Subcutaneous abdominal adipose tissue (tissue), 5 donors: ENCODE measurements around the gene PCSK7.
"Not testable (repeated sequence)": the region's sequence is repeated elsewhere in the genome, so short reads cannot be mapped to it uniquely, and the experiment has no call there.

Experiments
- H3K27ac ChIP-seq: one replicate; pipeline ENCODE4 v1.7.0; 2013; ENCODE audit warnings: low read depth, mild to moderate bottlenecking, inconsistent platforms, low read length, moderate library complexity
- H3K27me3 ChIP-seq, 5 donors: one replicate each; pipeline ENCODE4 v1.7.0; 2013; ENCODE audit warnings: low read length in 5 of 5, inconsistent platforms in 1 of 5; ENCODE audit not compliant: control insufficient read depth in 5 of 5, insufficient read depth in 4 of 5
- H3K36me3 ChIP-seq, 5 donors: one replicate each; pipeline ENCODE4 v1.7.0; 2013; ENCODE audit warnings: low read length in 5 of 5; ENCODE audit not compliant: control insufficient read depth in 5 of 5, insufficient read depth in 5 of 5
- H3K4me1 ChIP-seq, 5 donors: one replicate each; pipeline ENCODE4 v1.7.0; 2013; ENCODE audit warnings: low read length in 5 of 5, mild to moderate bottlenecking in 3 of 5, moderate library complexity in 1 of 5; ENCODE audit not compliant: control insufficient read depth in 5 of 5, insufficient read depth in 5 of 5
- H3K4me3 ChIP-seq, 5 donors: one replicate each; pipeline ENCODE4 v1.7.0; 2013; ENCODE audit warnings: low read length in 5 of 5, low read depth in 1 of 5
- H3K9ac ChIP-seq, 5 donors: one replicate each; pipeline ENCODE4 v1.7.0; 2013; ENCODE audit warnings: low read length in 5 of 5, mild to moderate bottlenecking in 4 of 5, moderate library complexity in 3 of 5
- H3K9me3 ChIP-seq, 5 donors: one replicate each; pipeline ENCODE4 v1.7.0; 2013; ENCODE audit warnings: low read length in 5 of 5; ENCODE audit not compliant: control insufficient read depth in 5 of 5
- donor health status: healthy.
- donor health status: healthy.
- donor health status: healthy.
- donor health status: healthy.
- donor health status: healthy.

PCSK7 gene

DNA sequence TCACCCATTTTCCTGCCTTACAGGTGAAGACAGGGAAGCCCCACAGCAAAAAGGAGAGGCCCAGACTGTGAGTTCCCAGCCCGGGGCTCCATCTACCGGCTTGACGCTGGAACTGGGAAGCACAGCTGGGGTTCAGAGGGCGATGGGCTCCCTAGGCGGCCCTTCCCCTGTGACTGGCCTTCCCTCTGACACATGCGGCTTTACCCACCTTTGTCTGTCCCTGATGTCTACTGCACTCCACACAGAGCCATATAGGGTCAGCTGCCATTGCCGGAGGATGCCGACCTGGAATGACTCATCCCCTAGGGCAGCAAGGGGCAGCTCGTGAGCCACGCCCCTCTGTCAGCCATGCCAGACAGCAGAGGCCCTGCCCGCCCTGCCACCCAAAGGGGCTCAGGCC, 25.0 kb downstream of the PCSK7 start:
- H3K27me3 ChIP-seq, H3K4me3 ChIP-seq, H3K9me3 ChIP-seq, H3K9ac ChIP-seq, H3K27ac ChIP-seq: not testable (repeated sequence)
- Histone ChIP-seq H3K36me3 (peaks cover 0 to 46% (median 24%) of the 10 kb centered on the region in 5 donors), H3K4me1 (peaks cover 4 to 42% (median 41%) of the 10 kb centered on the region in 5 donors)

DNA sequence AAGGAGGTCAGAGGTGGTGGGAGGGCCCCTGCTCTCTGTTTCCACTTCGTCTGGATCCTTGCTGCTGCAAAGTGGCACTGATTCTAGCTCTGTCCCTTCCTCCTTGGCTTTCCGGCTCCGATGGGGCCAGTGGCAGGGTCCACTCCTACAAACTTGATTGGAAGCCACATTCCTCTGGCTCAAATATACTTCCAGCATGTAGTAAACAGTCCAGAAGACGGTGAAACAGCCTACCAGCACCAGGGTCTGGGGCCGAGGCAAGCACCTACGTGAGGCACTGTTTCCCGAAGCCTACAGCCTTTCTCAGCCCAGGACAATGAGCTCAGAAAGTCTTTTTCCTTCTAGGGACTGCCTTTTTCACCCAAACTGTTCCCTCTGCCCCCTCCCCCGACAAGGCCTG, 25.8 kb downstream of the PCSK7 start:
- not testable (repeated sequence) for H3K9ac ChIP-seq, H3K9me3 ChIP-seq, H3K27ac ChIP-seq, H3K27me3 ChIP-seq, H3K4me3 ChIP-seq
- Histone ChIP-seq H3K4me1 (peaks cover 5 to 50% (median 48%) of the 10 kb centered on the region in 5 donors), H3K36me3 (peaks cover 0 to 46% (median 24%) of the 10 kb centered on the region in 5 donors)

DNA sequence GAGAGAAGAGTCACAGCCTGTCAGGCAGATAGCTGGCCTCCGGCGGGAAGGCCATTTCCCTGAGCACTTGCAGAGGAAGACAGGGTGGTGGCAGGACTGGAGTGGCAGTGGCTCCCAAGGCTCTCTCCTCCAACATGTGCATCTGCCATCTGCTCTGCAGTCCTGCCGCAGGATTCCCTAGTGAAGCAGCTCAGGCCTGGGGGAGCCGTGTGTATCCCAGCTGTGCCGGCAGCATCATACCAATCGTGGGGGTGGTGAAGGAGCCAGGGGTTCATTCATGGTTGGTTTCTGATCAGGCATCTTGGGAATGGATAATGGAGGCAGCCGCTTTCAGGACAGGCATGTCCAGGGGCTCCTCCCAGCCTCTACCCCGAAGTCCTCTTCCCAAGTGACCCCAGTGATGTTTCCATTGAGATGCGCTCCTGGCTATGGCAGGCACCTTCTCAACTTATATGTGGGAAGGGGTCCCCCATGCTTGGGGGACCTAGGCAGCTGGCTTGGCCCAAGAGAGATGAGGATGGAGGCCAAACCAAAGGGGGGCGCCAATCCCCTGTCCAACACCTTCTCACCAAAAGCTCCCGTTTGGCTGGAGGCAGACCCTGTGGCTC, 26.6 kb downstream of the PCSK7 start:
- Histone ChIP-seq H3K9ac (no peak overlapping the region), H3K27me3 (no peaks in the 10 kb centered on the region), H3K27ac (peak overlapping the region; percentile 50), H3K4me3 (no peak overlapping the region), H3K4me1 (peaks cover 6 to 58% (median 56%) of the 10 kb centered on the region in 5 donors), H3K36me3 (peaks cover 0 to 41% (median 24%) of the 10 kb centered on the region in 5 donors), H3K9me3 (no peaks in the 10 kb centered on the region)

DNA sequence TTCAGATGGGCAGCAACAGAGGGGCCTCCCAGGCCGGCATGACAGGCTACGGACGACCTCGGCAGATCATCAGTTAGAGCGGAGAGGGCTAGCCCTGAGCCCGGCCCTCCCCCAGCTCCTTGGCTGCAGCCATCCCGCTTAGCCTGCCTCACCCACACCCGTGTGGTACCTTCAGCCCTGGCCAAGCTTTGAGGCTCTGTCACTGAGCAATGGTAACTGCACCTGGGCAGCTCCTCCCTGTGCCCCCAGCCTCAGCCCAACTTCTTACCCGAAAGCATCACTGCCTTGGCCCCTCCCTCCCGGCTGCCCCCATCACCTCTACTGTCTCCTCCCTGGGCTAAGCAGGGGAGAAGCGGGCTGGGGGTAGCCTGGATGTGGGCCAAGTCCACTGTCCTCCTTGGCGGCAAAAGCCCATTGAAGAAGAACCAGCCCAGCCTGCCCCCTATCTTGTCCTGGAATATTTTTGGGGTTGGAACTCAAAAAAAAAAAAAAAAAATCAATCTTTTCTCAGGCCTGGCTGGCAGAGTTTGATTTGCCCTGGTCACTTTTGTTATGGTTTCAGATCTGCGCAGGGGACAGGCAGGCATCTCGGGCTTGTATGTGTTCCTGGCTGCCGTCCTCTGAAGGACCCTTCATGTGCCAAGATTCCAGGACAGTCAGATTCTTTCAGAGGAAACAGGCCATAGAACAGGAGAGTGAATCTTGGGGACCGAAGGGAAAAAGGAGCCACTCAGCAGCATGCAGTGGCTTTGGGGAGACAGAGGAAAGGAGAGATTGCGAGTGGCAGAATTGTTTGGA, 27.4 kb downstream of the PCSK7 start:
- Histone ChIP-seq H3K36me3 (peaks cover 0 to 37% (median 24%) of the 10 kb centered on the region in 5 donors), H3K27ac (peak overlapping the region; percentile 50), H3K4me1 (peaks cover 6 to 66% (median 65%) of the 10 kb centered on the region in 5 donors), H3K27me3 (no peaks in the 10 kb centered on the region), H3K4me3 (no peak overlapping the region), H3K9ac (peak overlapping the region in 1 of 5 donors; percentile 11), H3K9me3 (no peaks in the 10 kb centered on the region)

DNA sequence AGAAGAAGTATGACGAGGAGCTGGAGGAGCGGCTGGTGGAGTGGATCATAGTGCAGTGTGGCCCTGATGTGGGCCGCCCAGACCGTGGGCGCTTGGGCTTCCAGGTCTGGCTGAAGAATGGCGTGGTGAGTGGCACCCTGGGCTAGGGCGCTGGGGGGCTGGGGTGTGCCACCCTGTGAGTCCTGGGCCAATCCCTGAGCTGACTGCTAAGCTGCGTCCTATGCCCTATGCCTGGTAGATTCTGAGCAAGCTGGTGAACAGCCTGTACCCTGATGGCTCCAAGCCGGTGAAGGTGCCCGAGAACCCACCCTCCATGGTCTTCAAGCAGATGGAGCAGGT, 28.8 kb downstream of the PCSK7 start:
- Histone ChIP-seq H3K27me3 (no peaks in the 10 kb centered on the region), H3K27ac (peak overlapping the region; percentile 79), H3K9ac (peak overlapping the region in 1 of 5 donors; percentile 4), H3K9me3 (no peaks in the 10 kb centered on the region), H3K4me3 (peak overlapping the region in 1 of 5 donors; percentile 71), H3K4me1 (peaks cover 6 to 80% (median 78%) of the 10 kb centered on the region in 5 donors), H3K36me3 (peaks cover 0 to 36% (median 27%) of the 10 kb centered on the region in 5 donors)

DNA sequence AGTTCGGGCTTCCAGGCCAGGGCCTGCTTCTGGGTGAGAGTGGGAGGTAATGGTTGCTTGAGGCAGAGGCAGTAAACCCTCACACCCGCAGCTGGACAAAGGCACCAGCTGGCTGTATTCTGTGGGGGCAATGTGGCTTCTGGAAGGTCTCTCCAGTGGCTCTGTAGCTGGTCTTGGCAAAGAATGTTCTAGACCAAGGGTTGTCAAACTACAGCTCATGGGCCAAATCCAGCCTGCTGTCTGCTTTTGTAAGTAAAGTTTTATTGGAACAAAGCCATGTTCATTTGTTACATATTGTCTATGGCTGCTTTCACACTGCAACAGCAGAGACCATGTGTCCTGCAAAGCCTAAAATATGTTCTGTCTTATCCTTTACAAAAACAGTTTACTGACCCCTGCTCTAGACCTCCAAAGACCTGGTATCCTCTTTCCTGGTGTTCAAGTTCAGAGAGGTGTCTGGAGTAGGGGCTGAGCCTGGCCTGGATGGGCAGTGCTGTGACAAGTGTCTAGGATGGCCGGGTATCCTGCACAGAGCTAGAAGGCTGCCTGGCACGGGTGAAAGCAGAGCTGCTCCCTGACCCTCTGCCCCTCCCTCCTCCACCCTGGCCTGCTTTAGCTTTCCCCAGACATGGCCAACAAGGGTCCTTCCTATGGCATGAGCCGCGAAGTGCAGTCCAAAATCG, 29.3 kb downstream of the PCSK7 start:
- Histone ChIP-seq H3K27me3 (no peaks in the 10 kb centered on the region), H3K4me3 (peak overlapping the region in 4 of 5 donors; percentile 31 to 71 (median 66)), H3K4me1 (peaks cover 6 to 85% (median 83%) of the 10 kb centered on the region in 5 donors), H3K27ac (peak overlapping the region; percentile 79), H3K36me3 (peaks cover 0 to 36% (median 27%) of the 10 kb centered on the region in 5 donors), H3K9me3 (no peaks in the 10 kb centered on the region), H3K9ac (peak overlapping the region in 2 of 5 donors; percentile 4 to 22)

DNA sequence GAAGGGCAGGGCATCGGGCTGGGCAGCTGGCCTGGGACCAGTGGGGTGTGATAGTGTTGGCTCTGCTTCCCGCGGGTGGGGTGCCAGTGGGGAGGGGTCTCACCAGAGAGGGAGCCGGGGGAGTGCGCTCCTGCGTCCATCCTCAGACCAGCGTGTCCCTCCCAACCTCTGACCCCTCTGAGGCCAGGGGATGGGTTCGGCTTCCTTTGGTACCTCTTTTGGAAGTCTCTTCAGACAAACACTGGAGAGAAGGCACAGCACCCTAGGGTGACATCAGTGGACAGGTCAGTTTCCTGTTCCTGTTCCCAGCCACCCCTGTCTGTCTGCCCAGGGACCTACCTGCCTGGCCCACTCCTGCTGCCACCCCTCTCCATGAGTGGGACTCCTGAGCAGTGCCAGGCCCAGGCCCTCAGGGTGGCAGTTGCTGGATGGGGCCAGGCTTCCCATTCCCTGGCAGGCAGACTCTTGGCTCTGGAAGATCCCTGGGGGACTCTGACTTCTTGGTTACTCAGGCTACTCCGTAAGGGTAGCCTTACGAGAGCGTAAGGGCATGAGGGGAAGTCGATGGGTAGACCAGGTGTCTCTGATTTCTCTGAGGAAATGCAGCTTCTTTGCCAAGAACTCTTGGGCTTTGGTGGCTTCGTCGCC, 30.1 kb downstream of the PCSK7 start:
- H3K27me3 ChIP-seq, result no peaks in the 10 kb centered on the region
- H3K36me3 ChIP-seq, result peaks cover 0 to 40% (median 28%) of the 10 kb centered on the region in 5 donors
- H3K4me1 ChIP-seq, result peaks cover 6 to 89% (median 84%) of the 10 kb centered on the region in 5 donors
- peak overlapping the region in 4 of 5 donors; percentile 8 to 67 (median 58) for H3K9ac ChIP-seq
- H3K9me3 ChIP-seq, result no peaks in the 10 kb centered on the region
- peak overlapping the region; percentile 79 for H3K27ac ChIP-seq
- peak overlapping the region; percentile 63 to 71 (median 67) for H3K4me3 ChIP-seq

DNA sequence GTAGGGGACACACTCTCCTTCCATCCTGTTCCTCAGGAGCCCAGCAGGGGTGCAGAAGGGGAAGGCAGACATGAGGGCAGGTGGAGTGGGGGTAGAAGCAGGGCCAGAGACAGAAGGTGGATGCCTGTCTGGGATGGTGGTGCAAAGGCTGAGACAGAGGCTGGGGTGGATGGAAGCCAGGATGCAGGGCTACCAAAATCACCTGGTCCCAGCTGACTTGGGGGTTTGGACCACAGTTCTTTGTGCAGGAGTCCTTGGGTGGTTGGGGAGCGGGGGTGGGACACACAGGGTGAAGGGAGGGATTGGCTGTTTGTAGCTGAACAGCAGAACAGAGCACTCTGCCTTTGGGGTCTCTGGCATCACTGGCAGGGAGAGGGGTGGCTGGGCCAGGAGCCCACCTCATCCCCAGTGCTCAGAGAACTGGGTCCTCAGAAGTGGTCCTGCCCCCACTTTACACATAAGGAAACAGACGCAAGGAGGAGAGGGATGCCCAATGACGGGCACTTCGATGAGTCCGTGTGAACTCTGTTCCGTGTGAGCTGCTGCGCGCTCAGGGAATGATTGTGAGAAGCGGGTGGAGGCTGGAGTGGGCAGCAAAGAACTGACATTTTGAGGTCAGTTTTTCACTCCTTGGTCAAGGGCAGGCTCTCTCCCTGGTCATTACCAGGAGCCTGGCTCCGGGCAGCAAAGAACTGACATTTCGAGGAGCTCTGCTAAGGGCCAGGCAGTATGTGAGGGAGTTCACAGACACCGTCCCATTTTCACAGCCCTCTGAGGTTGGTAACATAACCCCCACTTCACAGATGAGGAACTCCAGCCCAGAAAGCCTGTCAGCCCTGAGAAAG, 30.8 kb downstream of the PCSK7 start:
- Histone ChIP-seq H3K4me3 (peak overlapping the region; percentile 63 to 71 (median 67)), H3K27me3 (no peaks in the 10 kb centered on the region), H3K9me3 (no peaks in the 10 kb centered on the region), H3K27ac (peak overlapping the region; percentile 79), H3K9ac (peak overlapping the region; percentile 8 to 67 (median 59)), H3K36me3 (peaks cover 0 to 44% (median 35%) of the 10 kb centered on the region in 5 donors), H3K4me1 (peaks cover 6 to 86% (median 81%) of the 10 kb centered on the region in 5 donors)
